ENCODE data around the gene KCNAB1. TPM values are rescaled to one million over a fixed set of nuclear protein-coding genes. Genes with fewer than 3 reads are reported as not detected.
A peak's percentile ranks its signal among the peaks of the same experiment; 100 is the strongest.

Gene KCNAB1
- total RNA-seq, 1 donor from 2014 or later, result 16.5 TPM

GRCh38 chr3:156543043-156543555 is 422.7 kb downstream of the KCNAB1 start:
- H3K9me3 Mint-ChIP-seq (ENCODE audit: unreplicated experiment), result no peaks in the 10 kb centered on the region
- no peaks in the 10 kb centered on the region for H3K36me3 Mint-ChIP-seq (ENCODE audit: unreplicated experiment)
- no peak overlapping the region for H3K4me3 Mint-ChIP-seq (ENCODE audit: unreplicated experiment)
- no peaks in the 10 kb centered on the region for H3K27me3 Mint-ChIP-seq (ENCODE audit: unreplicated experiment)
- DNase-seq, result no peak
- peaks cover 5% of the 10 kb centered on the region for H3K4me1 Mint-ChIP-seq (ENCODE audit: low read depth, unreplicated experiment)
- H3K27ac Mint-ChIP-seq (ENCODE audit: unreplicated experiment), result no peak overlapping the region
- TF ChIP-seq, protein P1, sequence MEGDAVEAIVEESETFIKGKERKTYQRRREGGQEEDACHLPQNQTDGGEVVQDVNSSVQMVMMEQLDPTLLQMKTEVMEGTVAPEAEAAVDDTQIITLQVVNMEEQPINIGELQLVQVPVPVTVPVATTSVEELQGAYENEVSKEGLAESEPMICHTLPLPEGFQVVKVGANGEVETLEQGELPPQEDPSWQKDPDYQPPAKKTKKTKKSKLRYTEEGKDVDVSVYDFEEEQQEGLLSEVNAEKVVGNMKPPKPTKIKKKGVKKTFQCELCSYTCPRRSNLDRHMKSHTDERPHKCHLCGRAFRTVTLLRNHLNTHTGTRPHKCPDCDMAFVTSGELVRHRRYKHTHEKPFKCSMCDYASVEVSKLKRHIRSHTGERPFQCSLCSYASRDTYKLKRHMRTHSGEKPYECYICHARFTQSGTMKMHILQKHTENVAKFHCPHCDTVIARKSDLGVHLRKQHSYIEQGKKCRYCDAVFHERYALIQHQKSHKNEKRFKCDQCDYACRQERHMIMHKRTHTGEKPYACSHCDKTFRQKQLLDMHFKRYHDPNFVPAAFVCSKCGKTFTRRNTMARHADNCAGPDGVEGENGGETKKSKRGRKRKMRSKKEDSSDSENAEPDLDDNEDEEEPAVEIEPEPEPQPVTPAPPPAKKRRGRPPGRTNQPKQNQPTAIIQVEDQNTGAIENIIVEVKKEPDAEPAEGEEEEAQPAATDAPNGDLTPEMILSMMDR (IDR thresholded peaks at IDR 0.05; ENCODE audit: partially characterized antibody, unreplicated experiment), result no peak

GRCh38 chr3:156547637-156548036 is 427.3 kb downstream of the KCNAB1 start:
- TF ChIP-seq, protein P1 (IDR thresholded peaks at IDR 0.05; ENCODE audit: partially characterized antibody, unreplicated experiment), result no peak
- Mint-ChIP-seq H3K4me3 (ENCODE audit: unreplicated experiment) (no peak overlapping the region), H3K36me3 (ENCODE audit: unreplicated experiment) (no peaks in the 10 kb centered on the region), H3K27me3 (ENCODE audit: unreplicated experiment) (no peaks in the 10 kb centered on the region), H3K9me3 (ENCODE audit: unreplicated experiment) (no peaks in the 10 kb centered on the region), H3K27ac (ENCODE audit: unreplicated experiment) (no peak overlapping the region), H3K4me1 (ENCODE audit: low read depth, unreplicated experiment) (peaks cover 17% of the 10 kb centered on the region)
- DNase-seq, result no peak

DNA sequence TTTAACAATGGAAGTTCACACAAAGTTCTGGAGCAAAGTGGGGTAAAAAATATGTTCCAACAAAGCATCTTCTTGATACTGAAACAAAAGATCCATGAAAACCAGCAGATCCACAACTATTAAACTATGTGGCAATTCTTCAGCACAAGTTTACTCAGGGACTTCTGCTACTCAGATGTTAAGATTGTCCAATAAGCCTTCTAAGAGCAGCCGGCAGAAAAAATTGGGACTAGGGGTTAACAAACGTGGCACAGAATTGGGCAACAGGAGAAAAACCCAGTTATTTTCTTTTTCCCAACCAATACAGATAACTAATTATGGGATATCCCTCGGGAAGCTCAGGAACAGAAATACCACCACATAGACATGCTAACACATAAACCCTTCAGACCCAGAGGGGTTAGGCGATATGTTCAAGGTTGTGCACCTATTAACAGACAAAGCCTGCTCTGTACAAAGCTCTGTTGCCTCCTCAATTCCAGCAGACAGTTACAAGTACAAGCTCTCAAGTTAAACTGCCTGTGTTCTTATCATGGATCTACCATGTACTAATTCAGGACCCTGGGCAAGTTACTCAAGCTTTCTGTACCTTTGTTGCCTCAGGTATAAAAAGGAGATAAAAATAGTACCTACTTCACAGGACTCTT is 427.8 kb downstream of the KCNAB1 start:
- H3K4me1 Mint-ChIP-seq (ENCODE audit: low read depth, unreplicated experiment), result peaks cover 17% of the 10 kb centered on the region

GRCh38 chr3:156548902-156549301 is 428.5 kb downstream of the KCNAB1 start:
- Mint-ChIP-seq H3K27ac (ENCODE audit: unreplicated experiment) (no peak overlapping the region), H3K27me3 (ENCODE audit: unreplicated experiment) (no peaks in the 10 kb centered on the region), H3K4me3 (ENCODE audit: unreplicated experiment) (no peak overlapping the region), H3K36me3 (ENCODE audit: unreplicated experiment) (no peaks in the 10 kb centered on the region), H3K9me3 (ENCODE audit: unreplicated experiment) (no peaks in the 10 kb centered on the region), H3K4me1 (ENCODE audit: low read depth, unreplicated experiment) (peaks cover 19% of the 10 kb centered on the region)
- no peak for DNase-seq
- TF ChIP-seq, protein P1 (IDR thresholded peaks at IDR 0.05; ENCODE audit: partially characterized antibody, unreplicated experiment), result no peak

More for the DNA sequence above, 427.8 kb downstream of the KCNAB1 start:
- H3K9me3 Mint-ChIP-seq (ENCODE audit: unreplicated experiment), result no peaks in the 10 kb centered on the region
- H3K27ac Mint-ChIP-seq (ENCODE audit: unreplicated experiment), result no peak overlapping the region
- no peaks in the 10 kb centered on the region for H3K27me3 Mint-ChIP-seq (ENCODE audit: unreplicated experiment)
- H3K36me3 Mint-ChIP-seq (ENCODE audit: unreplicated experiment), result no peaks in the 10 kb centered on the region
- DNase-seq, result no peak
- H3K4me3 Mint-ChIP-seq (ENCODE audit: unreplicated experiment), result no peak overlapping the region
- TF ChIP-seq, protein P1 (IDR thresholded peaks at IDR 0.05; ENCODE audit: partially characterized antibody, unreplicated experiment), result no peak

- TF ChIP-seq, protein P1 (IDR thresholded peaks at IDR 0.05; ENCODE audit: partially characterized antibody, unreplicated experiment), result no peak
- H3K4me3 Mint-ChIP-seq (ENCODE audit: unreplicated experiment), result no peak overlapping the region
- peaks cover 7% of the 10 kb centered on the region for H3K9me3 Mint-ChIP-seq (ENCODE audit: unreplicated experiment)
- DNase-seq, result no peak
- peak overlapping the region; percentile 15 for H3K27ac Mint-ChIP-seq (ENCODE audit: unreplicated experiment)
- H3K4me1 Mint-ChIP-seq (ENCODE audit: low read depth, unreplicated experiment), result peaks cover 22% of the 10 kb centered on the region
- no peaks in the 10 kb centered on the region for H3K36me3 Mint-ChIP-seq (ENCODE audit: unreplicated experiment)
- H3K27me3 Mint-ChIP-seq (ENCODE audit: unreplicated experiment), result peaks cover 4% of the 10 kb centered on the region
Measured at GRCh38 chr3:156551261-156551660, 430.9 kb downstream of the KCNAB1 start.
